ENCODE results near the gene AUH. TPM values are rescaled to one million over a fixed set of nuclear protein-coding genes. Genes with fewer than 3 reads are reported as not detected.

The AUH gene
- total and polyA plus RNA-seq, 9 of the 15 experiments (the other 6 are each of a cell fraction or from before 2014, with no cell fraction given), result 3.4 to 29.0 (median 10.1) TPM

DNA sequence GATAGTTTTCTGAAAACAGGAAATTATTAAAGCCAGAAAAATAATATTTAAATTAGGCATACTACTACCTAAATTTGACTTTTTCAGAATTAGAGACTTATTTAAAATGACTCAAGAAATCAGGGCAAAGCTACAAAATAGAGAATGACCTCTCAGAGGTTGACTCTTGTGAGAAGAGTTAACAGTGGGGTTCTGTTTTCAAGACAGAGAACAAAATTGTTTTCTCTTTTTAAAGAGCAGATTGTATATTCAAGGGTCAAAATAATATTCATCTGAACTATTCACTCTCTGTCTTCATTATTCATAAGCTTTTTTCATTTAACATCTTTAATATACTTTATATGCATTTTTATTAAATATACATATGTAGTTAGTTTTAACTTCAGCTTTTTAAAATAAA, 21.9 kb upstream of the AUH start:
- intact Hi-C loops (cut with micrococcal nuclease), result no loop called here
- H3K4me3 ChIP-seq, result no peak overlapping the region
- H3K4me1 ChIP-seq (replicated peaks in 1 of 2; ENCODE audit: control insufficient read depth in 2 of 2, insufficient read depth in 2 of 2, low read length in 2 of 2), result no peaks in the 10 kb centered on the region
- no peaks in the 10 kb centered on the region for H3K36me3 ChIP-seq (ENCODE audit: control insufficient read depth, insufficient read depth, low read length)
- no peak for DNase-seq (ENCODE audit: extremely low read depth in 1 of 4, low spot score in 3 of 4)
- no peak for FAIRE-seq
- no peak overlapping the region for H3K4me2 ChIP-seq (ENCODE audit: insufficient read depth, low read length)
- no peaks in the 10 kb centered on the region for H3K9me1 ChIP-seq (ENCODE audit: control insufficient read depth, insufficient read depth, low read length)
- H3K79me2 ChIP-seq (ENCODE audit: control insufficient read depth, insufficient read depth, low read length), result no peaks in the 10 kb centered on the region
- no peak overlapping the region for H3K9ac ChIP-seq (ENCODE audit: insufficient read depth in 1 of 2, low read depth in 2 of 2, low read length in 2 of 2)
- no peak for ATAC-seq
- no peaks in the 10 kb centered on the region for H3K9me3 ChIP-seq (replicated peaks; ENCODE audit: control insufficient read depth, insufficient read depth, low read depth, low read length)
- ChIA-PET CTCF (ENCODE audit: low intra/inter-chr PET ratio) (no interaction called here), POLR2A (interaction anchor here (0.6 kb wide), 1 partner anchor 32 kb away, joined by 3 read pairs; no protein-coding TSS in a partner anchor)
- in situ Hi-C loops (cut with MboI), result no loop called here
- no peaks in the 10 kb centered on the region for H4K20me1 ChIP-seq (replicated peaks; ENCODE audit: control insufficient read depth, insufficient read depth, low read length)
- BruUV-seq (replicated peaks), result no TSS peak
- 0 out of 5 replicates have a peak, but pooled peaks cover 0 to 2% of the 10 kb centered on the region in 2 experiments for H3K27me3 ChIP-seq (ENCODE audit: control insufficient read depth in 2 of 2, insufficient read depth in 2 of 2, low read length in 2 of 2)
- H2AFZ ChIP-seq (ENCODE audit: low read depth, low read length), result no peak overlapping the region
- H3K27ac ChIP-seq (ENCODE audit: extremely low read depth, low read depth, low read length), result no peak overlapping the region
- TF ChIP-seq ASH1L (IDR thresholded peaks at IDR 0.05; ENCODE audit: borderline replicate concordance, low read depth, partially characterized antibody) (no peak), RHOXF2B (CRISPR knock-in tag; conservative IDR thresholded peaks at IDR 0.05) (no peak), ZNF77 (CRISPR knock-in tag; IDR thresholded peaks at IDR 0.05) (no peak), NFIX (CRISPR knock-in tag; IDR thresholded peaks at IDR 0.05; ENCODE audit: low read depth) (no peak), ZNF518B (CRISPR knock-in tag; IDR thresholded peaks at IDR 0.05) (no peak), ZBTB2 (IDR thresholded peaks at IDR 0.05) (no peak), ZNF354B (CRISPR knock-in tag; IDR thresholded peaks at IDR 0.05) (no peak), ZNF197 (CRISPR knock-in tag; IDR thresholded peaks at IDR 0.05; ENCODE audit: low read depth) (no peak), ZNF24 (IDR thresholded peaks at IDR 0.05) (no peak), TBL1XR1 (IDR thresholded peaks at IDR 0.05; ENCODE audit: low read length in 2 of 2) (no peak), ZNF431 (CRISPR knock-in tag; IDR thresholded peaks at IDR 0.05) (no peak), KLF1 (tag; IDR thresholded peaks at IDR 0.05) (no peak)
- TF ChIP-seq, protein P1, sequence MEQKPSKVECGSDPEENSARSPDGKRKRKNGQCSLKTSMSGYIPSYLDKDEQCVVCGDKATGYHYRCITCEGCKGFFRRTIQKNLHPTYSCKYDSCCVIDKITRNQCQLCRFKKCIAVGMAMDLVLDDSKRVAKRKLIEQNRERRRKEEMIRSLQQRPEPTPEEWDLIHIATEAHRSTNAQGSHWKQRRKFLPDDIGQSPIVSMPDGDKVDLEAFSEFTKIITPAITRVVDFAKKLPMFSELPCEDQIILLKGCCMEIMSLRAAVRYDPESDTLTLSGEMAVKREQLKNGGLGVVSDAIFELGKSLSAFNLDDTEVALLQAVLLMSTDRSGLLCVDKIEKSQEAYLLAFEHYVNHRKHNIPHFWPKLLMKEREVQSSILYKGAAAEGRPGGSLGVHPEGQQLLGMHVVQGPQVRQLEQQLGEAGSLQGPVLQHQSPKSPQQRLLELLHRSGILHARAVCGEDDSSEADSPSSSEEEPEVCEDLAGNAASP (IDR thresholded peaks at IDR 0.05), result no peak
- TF ChIP-seq, protein P2, sequence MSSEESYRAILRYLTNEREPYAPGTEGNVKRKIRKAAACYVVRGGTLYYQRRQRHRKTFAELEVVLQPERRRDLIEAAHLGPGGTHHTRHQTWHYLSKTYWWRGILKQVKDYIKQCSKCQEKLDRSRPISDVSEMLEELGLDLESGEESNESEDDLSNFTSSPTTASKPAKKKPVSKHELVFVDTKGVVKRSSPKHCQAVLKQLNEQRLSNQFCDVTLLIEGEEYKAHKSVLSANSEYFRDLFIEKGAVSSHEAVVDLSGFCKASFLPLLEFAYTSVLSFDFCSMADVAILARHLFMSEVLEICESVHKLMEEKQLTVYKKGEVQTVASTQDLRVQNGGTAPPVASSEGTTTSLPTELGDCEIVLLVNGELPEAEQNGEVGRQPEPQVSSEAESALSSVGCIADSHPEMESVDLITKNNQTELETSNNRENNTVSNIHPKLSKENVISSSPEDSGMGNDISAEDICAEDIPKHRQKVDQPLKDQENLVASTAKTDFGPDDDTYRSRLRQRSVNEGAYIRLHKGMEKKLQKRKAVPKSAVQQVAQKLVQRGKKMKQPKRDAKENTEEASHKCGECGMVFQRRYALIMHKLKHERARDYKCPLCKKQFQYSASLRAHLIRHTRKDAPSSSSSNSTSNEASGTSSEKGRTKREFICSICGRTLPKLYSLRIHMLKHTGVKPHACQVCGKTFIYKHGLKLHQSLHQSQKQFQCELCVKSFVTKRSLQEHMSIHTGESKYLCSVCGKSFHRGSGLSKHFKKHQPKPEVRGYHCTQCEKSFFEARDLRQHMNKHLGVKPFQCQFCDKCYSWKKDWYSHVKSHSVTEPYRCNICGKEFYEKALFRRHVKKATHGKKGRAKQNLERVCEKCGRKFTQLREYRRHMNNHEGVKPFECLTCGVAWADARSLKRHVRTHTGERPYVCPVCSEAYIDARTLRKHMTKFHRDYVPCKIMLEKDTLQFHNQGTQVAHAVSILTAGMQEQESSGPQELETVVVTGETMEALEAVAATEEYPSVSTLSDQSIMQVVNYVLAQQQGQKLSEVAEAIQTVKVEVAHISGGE (CRISPR knock-in tag; IDR thresholded peaks at IDR 0.05), result no peak

Data from K562 (cell line).